H1 (cell line): ENCODE data around the gene RASSF10. TPM values are rescaled to one million over a fixed set of nuclear protein-coding genes. Genes with fewer than 3 reads are reported as not detected.

Experiments used
- CTCF ChIA-PET: fragments of 300-600 bp; sonication (Branson Sonifier 250); formaldehyde crosslinking; loops from one replicate; lab custom pipeline; 2021; ENCODE audit not compliant: partially characterized antibody; lab: Charles Lee
- POLR2A ChIA-PET: fragments of 300-600 bp; sonication (Branson Sonifier 250); formaldehyde crosslinking; loops from one replicate; lab custom pipeline; 2021; ENCODE audit warnings: inconsistent platforms; ENCODE audit not compliant: partially characterized antibody; lab: Charles Lee
- DNase-seq, 2 experiments: peaks; one replicate each; pipeline versions ENCODE4 v3.0.0 to v3.0.0-alpha.2; 2010 to 2022; ENCODE audit warnings: low spot score in 2 of 2, low read depth in 1 of 2, mixed read lengths in 1 of 2
- FAIRE-seq: peaks from 2 replicates; lab custom pipeline; 2011; peaks lifted over from hg19 to GRCh38; lab: Jason Lieb, UNC
- H2AFZ ChIP-seq: 2 replicates; pipeline ENCODE4 v1.8.1; 2012; ENCODE audit warnings: low read length, inconsistent platforms
- H2AK5ac ChIP-seq: 2 replicates; pipeline ENCODE4 v1.6.1; 2013; ENCODE audit warnings: low read depth, low read length
- H2BK120ac ChIP-seq: replicated peaks from 2 replicates; pipeline ENCODE3; 2013; ENCODE audit warnings: low read depth, low read length, inconsistent platforms
- H2BK12ac ChIP-seq: 2 replicates; pipeline ENCODE4 v1.6.1; 2013; ENCODE audit warnings: low read depth, low read length
- H2BK15ac ChIP-seq: 2 replicates; pipeline ENCODE4 v1.6.1; 2013; ENCODE audit warnings: low read length
- H2BK20ac ChIP-seq: 2 replicates; pipeline ENCODE4 v1.6.1; 2013; ENCODE audit warnings: low read length
- H2BK5ac ChIP-seq: 2 replicates; pipeline ENCODE4 v1.6.1; 2013; ENCODE audit warnings: low read depth, low read length
- H3K14ac ChIP-seq: 2 replicates; pipeline ENCODE4 v1.6.1; 2013; ENCODE audit warnings: inconsistent platforms; ENCODE audit not compliant: insufficient read length
- H3K18ac ChIP-seq: 2 replicates; pipeline ENCODE4 v1.6.1; 2013; ENCODE audit warnings: low read length; ENCODE audit errors: extremely low read depth
- H3K23ac ChIP-seq: 2 replicates; pipeline ENCODE4 v1.6.1; 2013; ENCODE audit warnings: inconsistent platforms; ENCODE audit not compliant: insufficient read length
- H3K23me2 ChIP-seq: 2 replicates; pipeline ENCODE4 v1.6.1; 2013; ENCODE audit warnings: low read depth, low read length
- H3K27ac ChIP-seq: 2 replicates; pipeline ENCODE4 v1.6.1; 2011; ENCODE audit warnings: low read depth, low read length, inconsistent platforms
- H3K27me3 ChIP-seq, 4 experiments: replicated peaks in 1 of 4; 1 replicate in 1 of 4; 2 replicates in 3 of 4; pipeline versions ENCODE4 v1.6.1 to v1.8.1; 2011 to 2013; ENCODE audit warnings: low read length in 3 of 4, mild to moderate bottlenecking in 3 of 4, inconsistent platforms in 2 of 4, mixed read lengths in 2 of 4, moderate library complexity in 1 of 4; ENCODE audit not compliant: control insufficient read depth in 3 of 4, insufficient read depth in 3 of 4; ENCODE audit errors: extremely low read depth in 1 of 4
- H3K36me3 ChIP-seq, 4 experiments: 2 replicates each; pipeline versions ENCODE4 v1.6.1 to v1.8.1; 2011 to 2013; ENCODE audit warnings: mild to moderate bottlenecking in 4 of 4, low read length in 3 of 4, moderate library complexity in 2 of 4, control low read depth in 1 of 4, inconsistent platforms in 1 of 4; ENCODE audit not compliant: insufficient read depth in 4 of 4, control insufficient read depth in 2 of 4
- H3K4ac ChIP-seq: replicated peaks from 2 replicates; pipeline ENCODE3; 2013; ENCODE audit warnings: low read length, low read depth, mixed read lengths, inconsistent platforms; ENCODE audit not compliant: insufficient read length
- H3K4me1 ChIP-seq, 4 experiments: replicated peaks in 1 of 4; 1 replicate in 1 of 4; 2 replicates in 3 of 4; pipeline versions ENCODE4 v1.6.1 to v1.8.1; 2011 to 2013; ENCODE audit warnings: low read length in 3 of 4, inconsistent platforms in 2 of 4, mixed read lengths in 1 of 4; ENCODE audit not compliant: insufficient read depth in 4 of 4, control insufficient read depth in 3 of 4
- H3K4me2 ChIP-seq, 2 experiments: 2 replicates each; pipeline versions ENCODE4 v1.6.1 to v1.8.1; 2011 to 2013; ENCODE audit warnings: low read depth in 2 of 2, low read length in 2 of 2, control low read depth in 1 of 2, inconsistent platforms in 1 of 2, mild to moderate bottlenecking in 1 of 2; ENCODE audit not compliant: insufficient read depth in 1 of 2
- H3K4me3 ChIP-seq, 4 experiments: fragments of 200-600, 300-600 bp in 1 of 4; sonication (generic), shearing (Covaris generic), sonication (Bioruptor Twin) in 1 of 4; 2 replicates each; pipeline versions ENCODE4 v1.5.1 to v1.8.1; 2011 to 2016; ENCODE audit warnings: low read length in 4 of 4, low read depth in 3 of 4, control low read depth in 2 of 4, inconsistent platforms in 2 of 4, mild to moderate bottlenecking in 2 of 4, mixed read lengths in 1 of 4, moderate library complexity in 1 of 4; ENCODE audit not compliant: insufficient read depth in 2 of 4; ENCODE audit errors: extremely low read depth in 1 of 4
- H3K56ac ChIP-seq: replicated peaks from 2 replicates; pipeline ENCODE3; 2013; ENCODE audit warnings: low read depth, mild to moderate bottlenecking, mixed read lengths, low read length, inconsistent platforms; ENCODE audit not compliant: insufficient read length
- H3K79me1 ChIP-seq: 2 replicates; pipeline ENCODE4 v1.6.1; 2013; ENCODE audit warnings: low read depth, low read length, control low read depth
- H3K79me2 ChIP-seq, 2 experiments: 2 replicates each; pipeline versions ENCODE4 v1.6.1 to v1.8.1; 2012 to 2013; ENCODE audit warnings: low read length in 2 of 2, mild to moderate bottlenecking in 2 of 2, inconsistent platforms in 1 of 2; ENCODE audit not compliant: insufficient read depth in 2 of 2, control insufficient read depth in 1 of 2
- H3K9ac ChIP-seq, 4 experiments: replicated peaks in 1 of 4; 1 replicate in 1 of 4; 2 replicates in 3 of 4; pipeline versions ENCODE4 v1.6.1 to v1.8.1; 2011 to 2013; ENCODE audit warnings: low read depth in 3 of 4, low read length in 3 of 4, control low read depth in 2 of 4, mild to moderate bottlenecking in 2 of 4, moderate library complexity in 2 of 4, inconsistent platforms in 1 of 4; ENCODE audit errors: extremely low read depth in 1 of 4
- H3K9me3 ChIP-seq, 2 experiments: 2 replicates each; pipeline versions ENCODE4 v1.6.1 to v1.8.1; 2012 to 2013; ENCODE audit warnings: mild to moderate bottlenecking in 2 of 2, moderate library complexity in 2 of 2, control low read depth in 1 of 2, inconsistent platforms in 1 of 2, low read depth in 1 of 2, low read length in 1 of 2, mixed read lengths in 1 of 2; ENCODE audit not compliant: insufficient read depth in 2 of 2
- H4K20me1 ChIP-seq, 2 experiments: replicated peaks in 1 of 2; 2 replicates each; pipeline versions ENCODE3 to v1.8.1; 2011 to 2013; ENCODE audit warnings: inconsistent platforms in 2 of 2, low read length in 2 of 2, mild to moderate bottlenecking in 1 of 2; ENCODE audit not compliant: insufficient read depth in 2 of 2, control insufficient read depth in 1 of 2
- H4K5ac ChIP-seq: 2 replicates; pipeline ENCODE4 v1.6.1; 2013; ENCODE audit warnings: low read length, low read depth, mixed read lengths, inconsistent platforms; ENCODE audit not compliant: insufficient read length
- H4K8ac ChIP-seq: 2 replicates; pipeline ENCODE4 v1.8.0; 2013; ENCODE audit warnings: mild to moderate bottlenecking, moderate library complexity, low read length, inconsistent platforms; ENCODE audit not compliant: insufficient read depth; ENCODE audit errors: extremely low read depth
- H4K91ac ChIP-seq: replicated peaks from 2 replicates; pipeline ENCODE3; 2013; ENCODE audit warnings: low read length, mixed read lengths, inconsistent platforms; ENCODE audit not compliant: insufficient read length
- BACH1 ChIP-seq: IDR thresholded peaks from 2 replicates; pipeline ENCODE4 v1.6.1; 2012; ENCODE audit warnings: low read length, improper control_type of control experiment
- BRCA1 ChIP-seq: IDR thresholded peaks from 2 replicates; pipeline ENCODE4 v1.6.1; 2012; ENCODE audit warnings: low read depth, low read length, improper control_type of control experiment
- CBX8 ChIP-seq: fragments of 300-800, 300-1000 bp; sonication (generic); IDR thresholded peaks from 2 replicates; pipeline ENCODE4 v1.7.1; 2016; ENCODE audit warnings: low read depth, low read length, borderline replicate concordance
- CHD1 ChIP-seq: IDR thresholded peaks from 2 replicates; pipeline ENCODE4 v1.6.1; 2012; ENCODE audit warnings: low read depth, low read length, improper control_type of control experiment
- CHD2 ChIP-seq: IDR thresholded peaks from 2 replicates; pipeline ENCODE4 v1.6.1; 2012; ENCODE audit warnings: low read length, improper control_type of control experiment
- EGR1 ChIP-seq: IDR thresholded peaks from 2 replicates; pipeline ENCODE4 v1.6.1; 2011; ENCODE audit warnings: low read depth, low read length, borderline replicate concordance
- KDM1A ChIP-seq: fragments of 200-600, 300-600 bp; sonication (generic); IDR thresholded peaks from 2 replicates; pipeline ENCODE4 v1.7.1; 2016; ENCODE audit warnings: mild to moderate bottlenecking, low read length, borderline replicate concordance
- KDM4A ChIP-seq: IDR thresholded peaks from one replicate; pipeline ENCODE4 v1.7.1; 2012; ENCODE audit warnings: low read depth, mild to moderate bottlenecking, moderate library complexity, low read length, inconsistent platforms; ENCODE audit not compliant: severe bottlenecking
- KDM5A ChIP-seq: fragments of 200-600 bp; IDR thresholded peaks from 2 replicates; pipeline ENCODE4 v1.7.1; 2012; ENCODE audit warnings: mild to moderate bottlenecking, low read length, inconsistent platforms, mixed read lengths
- PHF8 ChIP-seq: fragments of 200-600 bp; sonication (generic); conservative IDR thresholded peaks from 2 replicates; pipeline ENCODE4 v1.7.1; 2012; ENCODE audit warnings: low read depth, mild to moderate bottlenecking, inconsistent platforms, low read length, moderate library complexity
- POLR2AphosphoS5 ChIP-seq: IDR thresholded peaks from 2 replicates; pipeline ENCODE4 v1.6.1; 2011; ENCODE audit warnings: low read depth, low read length
- RXRA ChIP-seq: IDR thresholded peaks from 2 replicates; pipeline ENCODE4 v1.6.1; 2011; ENCODE audit warnings: low read depth, mild to moderate bottlenecking, low read length, moderate library complexity; ENCODE audit not compliant: insufficient read depth
- SIRT6 ChIP-seq: IDR thresholded peaks from one replicate; pipeline ENCODE4 v1.7.1; 2012; ENCODE audit warnings: low read length, inconsistent platforms
- SRF ChIP-seq: IDR thresholded peaks from 2 replicates; pipeline ENCODE4 v1.6.1; 2011; ENCODE audit warnings: mild to moderate bottlenecking, low read depth, low read length, moderate library complexity
- TAF7 ChIP-seq: optimal IDR thresholded peaks from 2 replicates; pipeline ENCODE3; 2011; ENCODE audit warnings: low read depth, mild to moderate bottlenecking, inconsistent platforms, low read length, moderate library complexity, borderline replicate concordance
- TBP ChIP-seq: IDR thresholded peaks from 2 replicates; pipeline ENCODE4 v1.6.1; 2011; ENCODE audit warnings: low read depth, low read length, improper control_type of control experiment
- TCF12 ChIP-seq: IDR thresholded peaks from 2 replicates; pipeline ENCODE4 v1.6.1; 2011; ENCODE audit warnings: low read depth, mild to moderate bottlenecking, low read length
- YY1 ChIP-seq: IDR thresholded peaks from 2 replicates; pipeline ENCODE4 v1.6.1; 2011; ENCODE audit warnings: low read depth, mild to moderate bottlenecking, low read length
- polyA plus RNA-seq, 7 experiments: library from polyadenylated mRNA; depleted of rRNA in 3 of 7; stranded (reverse) in 5 of 7; unstranded in 2 of 7; fragments of >200 nt in 5 of 7; fragments of 200-250 nt in 2 of 7; gene quantifications; 1 replicate in 5 of 7; 2 replicates in 1 of 7; 4 replicates in 1 of 7; pipeline versions ENCODE4 v1.2.1 to v1.2.3, GENCODE V29; 2011 to 2013; ENCODE audit warnings: missing spikeins in 2 of 7, mixed read lengths in 2 of 7
- total RNA-seq: library from RNA; stranded (reverse); fragmentation: NEBNext Ultra II Directional; extraction: Animal tissue kit (Norgen Biotek cat#: 25700); gene quantifications from 2 replicates; pipeline ENCODE4 v1.2.1, GENCODE V29; 2021

RASSF10 gene
- total and polyA plus RNA-seq, 2 of the 8 experiments (the other 6 are each of a cell fraction or from before 2014, with no cell fraction given): 0.51 to 1.8 TPM

DNA sequence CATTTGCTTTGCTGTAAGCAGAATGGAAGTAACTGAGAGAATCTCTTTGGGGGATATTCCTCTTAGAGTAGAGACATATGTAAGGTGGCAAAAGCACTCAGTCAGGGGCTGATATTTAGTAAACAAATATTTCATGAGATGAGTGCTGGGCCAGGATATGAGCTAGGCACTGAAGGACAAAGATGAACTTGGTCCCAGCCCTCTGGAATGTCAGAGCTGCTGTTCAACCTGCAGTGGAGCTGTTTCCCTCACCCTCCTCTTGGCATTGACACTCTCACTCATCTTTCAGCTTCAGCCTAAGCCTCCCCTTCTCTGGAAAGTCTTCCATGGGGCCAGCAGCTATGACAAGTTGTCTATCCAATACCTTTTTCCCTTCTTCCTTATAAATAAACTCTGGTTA lies 22.2 kb downstream of the RASSF10 start:
- Histone ChIP-seq H3K79me2 (no peaks in the 10 kb centered on the region), H3K9ac (no peak overlapping the region), H4K8ac (no peak overlapping the region), H4K20me1 (no peaks in the 10 kb centered on the region), H3K79me1 (no peaks in the 10 kb centered on the region), H2BK20ac (no peak overlapping the region), H3K27me3 (no peaks in the 10 kb centered on the region), H3K36me3 (no peaks in the 10 kb centered on the region), H3K56ac (no peak overlapping the region), H2BK15ac (no peak overlapping the region), H3K27ac (no peak overlapping the region), H3K14ac (no peak overlapping the region), H4K5ac (no peak overlapping the region), H3K23me2 (no peaks in the 10 kb centered on the region; the same call in 1 of the 2 replicates), H3K23ac (no peak overlapping the region), H3K18ac (no peak overlapping the region), H3K9me3 (no peaks in the 10 kb centered on the region), H2BK5ac (no peak overlapping the region), H2AK5ac (no peak overlapping the region), H2BK12ac (no peak overlapping the region), H3K4me3 (no peak overlapping the region), H3K4me1 (no peaks in the 10 kb centered on the region), H3K4ac (no peak overlapping the region), H2AFZ (no peak overlapping the region), H2BK120ac (no peak overlapping the region), H3K4me2 (no peak overlapping the region), H4K91ac (no peak overlapping the region)
- no peak for DNase-seq
- POLR2A ChIA-PET: no interaction called here
- FAIRE-seq: no peak
- CTCF ChIA-PET: interaction anchor here (0.7 to 2.2 kb wide), 3 partner anchors 10 to 452 kb away, joined by 4 to 7 read pairs (median 5); no protein-coding TSS in a partner anchor
- TF ChIP-seq BACH1 (no peak), CBX8 (no peak), EGR1 (no peak), CHD1 (no peak), CHD2 (no peak), SRF (no peak), RXRA (no peak), YY1 (no peak), KDM1A (no peak), PHF8 (no peak), TCF12 (no peak), TBP (no peak), KDM4A (no peak), KDM5A (no peak), BRCA1 (no peak), SIRT6 (no peak), POLR2AphosphoS5 (no peak), TAF7 (no peak)
